Subcutaneous abdominal adipose tissue (tissue), 5 donors: ENCODE results near the gene ISG15.
"Not testable (repeated sequence)": the region's sequence is repeated elsewhere in the genome, so short reads cannot be mapped to it uniquely, and the experiment has no call there.

Experiments
- H3K27ac ChIP-seq: one replicate; pipeline ENCODE4 v1.7.0; 2013; ENCODE audit warnings: low read depth, mild to moderate bottlenecking, inconsistent platforms, low read length, moderate library complexity
- H3K27me3 ChIP-seq, 5 donors: one replicate each; pipeline ENCODE4 v1.7.0; 2013; ENCODE audit warnings: low read length in 5 of 5, inconsistent platforms in 1 of 5; ENCODE audit not compliant: control insufficient read depth in 5 of 5, insufficient read depth in 4 of 5
- H3K36me3 ChIP-seq, 5 donors: one replicate each; pipeline ENCODE4 v1.7.0; 2013; ENCODE audit warnings: low read length in 5 of 5; ENCODE audit not compliant: control insufficient read depth in 5 of 5, insufficient read depth in 5 of 5
- H3K4me1 ChIP-seq, 5 donors: one replicate each; pipeline ENCODE4 v1.7.0; 2013; ENCODE audit warnings: low read length in 5 of 5, mild to moderate bottlenecking in 3 of 5, moderate library complexity in 1 of 5; ENCODE audit not compliant: control insufficient read depth in 5 of 5, insufficient read depth in 5 of 5
- H3K4me3 ChIP-seq, 5 donors: one replicate each; pipeline ENCODE4 v1.7.0; 2013; ENCODE audit warnings: low read length in 5 of 5, low read depth in 1 of 5
- H3K9ac ChIP-seq, 5 donors: one replicate each; pipeline ENCODE4 v1.7.0; 2013; ENCODE audit warnings: low read length in 5 of 5, mild to moderate bottlenecking in 4 of 5, moderate library complexity in 3 of 5
- H3K9me3 ChIP-seq, 5 donors: one replicate each; pipeline ENCODE4 v1.7.0; 2013; ENCODE audit warnings: low read length in 5 of 5; ENCODE audit not compliant: control insufficient read depth in 5 of 5
- donor health status: healthy.
- donor health status: healthy.
- donor health status: healthy.
- donor health status: healthy.
- donor health status: healthy.

The ISG15 gene

GRCh38 chr1:975896-976683, 37.2 kb upstream of the ISG15 start:
- no peak overlapping the region for H3K4me3 ChIP-seq
- H3K9ac ChIP-seq: peak overlapping the region in 1 of 5 donors; percentile 11
- H3K4me1 ChIP-seq: peaks cover 2 to 7% (median 3%) of the 10 kb centered on the region in 5 donors
- no peaks in the 10 kb centered on the region for H3K9me3 ChIP-seq
- no peak overlapping the region for H3K27ac ChIP-seq
- peaks cover 29 to 64% (median 54%) of the 10 kb centered on the region in 5 donors for H3K27me3 ChIP-seq
- H3K36me3 ChIP-seq: no peaks in the 10 kb centered on the region

- H3K9me3 ChIP-seq, H3K9ac ChIP-seq, H3K4me1 ChIP-seq, H3K36me3 ChIP-seq, H3K27ac ChIP-seq, H3K4me3 ChIP-seq: not testable (repeated sequence)
- H3K27me3 ChIP-seq: peaks cover 29 to 61% (median 53%) of the 10 kb centered on the region in 5 donors
Measured at GRCh38 chr1:976791-977190, 36.5 kb upstream of the ISG15 start.

- Histone ChIP-seq H3K4me3 (no peak overlapping the region), H3K9ac (peak overlapping the region in 1 of 5 donors; percentile 26), H3K27me3 (peaks cover 23 to 64% (median 56%) of the 10 kb centered on the region in 5 donors), H3K36me3 (no peaks in the 10 kb centered on the region), H3K4me1 (peaks cover 2 to 7% (median 5%) of the 10 kb centered on the region in 5 donors), H3K9me3 (no peaks in the 10 kb centered on the region), H3K27ac (no peak overlapping the region)
Measured at GRCh38 chr1:978069-978834, 35.0 kb upstream of the ISG15 start.

GRCh38 chr1:978835-979743, 34.2 kb upstream of the ISG15 start:
- H3K4me3 ChIP-seq: no peak overlapping the region
- no peaks in the 10 kb centered on the region for H3K36me3 ChIP-seq
- H3K9me3 ChIP-seq: no peaks in the 10 kb centered on the region
- H3K27me3 ChIP-seq: peaks cover 18 to 61% (median 54%) of the 10 kb centered on the region in 5 donors
- peaks cover 2 to 7% (median 5%) of the 10 kb centered on the region in 5 donors for H3K4me1 ChIP-seq
- H3K27ac ChIP-seq: no peak overlapping the region
- H3K9ac ChIP-seq: no peak overlapping the region

- no peak overlapping the region for H3K27ac ChIP-seq
Measured at GRCh38 chr1:979744-980072, 33.6 kb upstream of the ISG15 start.

GRCh38 chr1:980137-980571, 33.1 kb upstream of the ISG15 start:
- H3K27ac ChIP-seq: no peak overlapping the region
- H3K4me3 ChIP-seq: no peak overlapping the region
- H3K4me1 ChIP-seq: peaks cover 2 to 7% (median 5%) of the 10 kb centered on the region in 5 donors
- no peaks in the 10 kb centered on the region for H3K36me3 ChIP-seq
- peaks cover 18 to 53% (median 46%) of the 10 kb centered on the region in 5 donors for H3K27me3 ChIP-seq
- no peaks in the 10 kb centered on the region for H3K9me3 ChIP-seq
- H3K9ac ChIP-seq: no peak overlapping the region

More at GRCh38 chr1:979744-980072, 33.6 kb upstream of the ISG15 start:
- Histone ChIP-seq H3K4me3 (no peak overlapping the region), H3K27me3 (peaks cover 18 to 55% (median 48%) of the 10 kb centered on the region in 5 donors), H3K4me1 (peaks cover 2 to 7% (median 5%) of the 10 kb centered on the region in 5 donors), H3K9ac (no peak overlapping the region), H3K36me3 (no peaks in the 10 kb centered on the region), H3K9me3 (no peaks in the 10 kb centered on the region)

GRCh38 chr1:980602-981395, 32.5 kb upstream of the ISG15 start:
- Histone ChIP-seq H3K4me1 (peaks cover 2 to 6% (median 5%) of the 10 kb centered on the region in 5 donors), H3K9me3 (no peaks in the 10 kb centered on the region), H3K4me3 (no peak overlapping the region), H3K27ac (no peak overlapping the region), H3K27me3 (peaks cover 13 to 50% (median 41%) of the 10 kb centered on the region in 5 donors), H3K36me3 (no peaks in the 10 kb centered on the region), H3K9ac (no peak overlapping the region)

GRCh38 chr1:981491-981954, 31.8 kb upstream of the ISG15 start:
- peaks cover 8 to 44% (median 35%) of the 10 kb centered on the region in 5 donors for H3K27me3 ChIP-seq
- no peaks in the 10 kb centered on the region for H3K36me3 ChIP-seq
- no peak overlapping the region for H3K9ac ChIP-seq
- no peak overlapping the region for H3K27ac ChIP-seq
- H3K9me3 ChIP-seq: no peaks in the 10 kb centered on the region
- H3K4me1 ChIP-seq: peaks cover 0 to 5% (median 0%) of the 10 kb centered on the region in 5 donors
- H3K4me3 ChIP-seq: no peak overlapping the region

- H3K4me3 ChIP-seq: no peak within 1 kb of the TSS
- peaks cover 8 to 44% (median 35%) of the 10 kb centered on the region in 5 donors for H3K27me3 ChIP-seq
- no peak within 1 kb of the TSS for H3K9ac ChIP-seq
- peaks cover 0 to 5% (median 0%) of the 10 kb centered on the region in 5 donors for H3K4me1 ChIP-seq
- no peaks in the 10 kb centered on the region for H3K36me3 ChIP-seq
- no peaks in the 10 kb centered on the region for H3K9me3 ChIP-seq
- H3K27ac ChIP-seq: no peak within 1 kb of the TSS
Measured at GRCh38 chr1:981955-982558, 31.2 kb upstream of the ISG15 start, which contains the start of gene PERM1. Gene PERM1 (minus strand): TSS chr1:982093. CDS start chr1:981029, 1,064 bp downstream.
